ENCODE measurements around the gene SETBP1.
A peak's percentile ranks its signal among the peaks of the same experiment; 100 is the strongest.

SETBP1 gene

GRCh38 chr18:45068400-45069094 is 387.9 kb downstream of the SETBP1 start:
- no peak for FAIRE-seq
- DNase-seq (ENCODE audit: extremely low spot score, insufficient read length, low read depth) = no peak

GRCh38 chr18:45069546-45069945 is 388.9 kb downstream of the SETBP1 start:
- DNase-seq (ENCODE audit: extremely low spot score, insufficient read length, low read depth) (no peak), FAIRE-seq (no peak)

GRCh38 chr18:45071956-45072355 is 391.3 kb downstream of the SETBP1 start:
- FAIRE-seq (no peak), DNase-seq (ENCODE audit: extremely low spot score, insufficient read length, low read depth) (no peak)

GRCh38 chr18:45073556-45073955 is 392.9 kb downstream of the SETBP1 start:
- DNase-seq (ENCODE audit: extremely low spot score, insufficient read length, low read depth) = no peak
- no peak for FAIRE-seq

- DNase-seq (ENCODE audit: extremely low spot score, insufficient read length, low read depth) (no peak), FAIRE-seq (no peak)
These were observed 401.0 kb downstream of the SETBP1 start for GRCh38 chr18:45081566-45082181.

GRCh38 chr18:45083226-45083855 is 402.7 kb downstream of the SETBP1 start:
- DNase-seq (ENCODE audit: extremely low spot score, insufficient read length, low read depth) = no peak
- no peak for FAIRE-seq

GRCh38 chr18:45084206-45084605 is 403.5 kb downstream of the SETBP1 start:
- no peak for DNase-seq (ENCODE audit: extremely low spot score, insufficient read length, low read depth)
- FAIRE-seq = no peak

GRCh38 chr18:45085916-45086624 is 405.4 kb downstream of the SETBP1 start:
- no peak for FAIRE-seq

GRCh38 chr18:45086777-45087176 is 406.1 kb downstream of the SETBP1 start:
- DNase-seq (ENCODE audit: extremely low spot score, insufficient read length, low read depth) = no peak
- no peak for FAIRE-seq

More at GRCh38 chr18:45085916-45086624, 405.4 kb downstream of the SETBP1 start:
- DNase-seq (ENCODE audit: extremely low spot score, insufficient read length, low read depth) = no peak

GRCh38 chr18:45090526-45091140 is 409.9 kb downstream of the SETBP1 start:
- FAIRE-seq (no peak), DNase-seq (ENCODE audit: extremely low spot score, insufficient read length, low read depth) (no peak)

GRCh38 chr18:45100321-45101105 is 419.8 kb downstream of the SETBP1 start:
- no peak for DNase-seq (ENCODE audit: extremely low spot score, insufficient read length, low read depth)
- FAIRE-seq = no peak

- FAIRE-seq = no peak
These were observed 421.4 kb downstream of the SETBP1 start for GRCh38 chr18:45102126-45102525.

GRCh38 chr18:45102863-45103262 is 422.2 kb downstream of the SETBP1 start:
- no peak for DNase-seq (ENCODE audit: extremely low spot score, insufficient read length, low read depth)
- peak; percentile 24 for FAIRE-seq

More at GRCh38 chr18:45102126-45102525, 421.4 kb downstream of the SETBP1 start:
- DNase-seq (ENCODE audit: extremely low spot score, insufficient read length, low read depth) = no peak

- no peak for DNase-seq (ENCODE audit: extremely low spot score, insufficient read length, low read depth)
- peak; percentile 97 for FAIRE-seq
These were observed 422.8 kb downstream of the SETBP1 start for GRCh38 chr18:45103319-45104048.

- DNase-seq (ENCODE audit: extremely low spot score, insufficient read length, low read depth) (no peak), FAIRE-seq (no peak)
These were observed 423.3 kb downstream of the SETBP1 start for GRCh38 chr18:45104049-45104395.

GRCh38 chr18:45106331-45106774 is 425.7 kb downstream of the SETBP1 start:
- peak; percentile 94 for FAIRE-seq
- no peak for DNase-seq (ENCODE audit: extremely low spot score, insufficient read length, low read depth)

- no peak for FAIRE-seq
- DNase-seq (ENCODE audit: extremely low spot score, insufficient read length, low read depth) = no peak
These were observed 426.7 kb downstream of the SETBP1 start for GRCh38 chr18:45107425-45107824.

- no peak for FAIRE-seq
These were observed 428.1 kb downstream of the SETBP1 start for GRCh38 chr18:45108754-45109153.

GRCh38 chr18:45109271-45109670 is 428.6 kb downstream of the SETBP1 start:
- no peak for DNase-seq (ENCODE audit: extremely low spot score, insufficient read length, low read depth)

More at GRCh38 chr18:45108754-45109153, 428.1 kb downstream of the SETBP1 start:
- no peak for DNase-seq (ENCODE audit: extremely low spot score, insufficient read length, low read depth)

More at GRCh38 chr18:45109271-45109670, 428.6 kb downstream of the SETBP1 start:
- FAIRE-seq = no peak

Measured in GM18507 (cell line).